ENCODE data around the gene AREL1. TPM values are rescaled to one million over a fixed set of nuclear protein-coding genes. Genes with fewer than 3 reads are reported as not detected.

The AREL1 gene
- total RNA-seq, 1 donor from 2014 or later: 16.6 TPM

GRCh38 chr14:74747237-74747636, 34.4 kb upstream of the AREL1 start:
- Histone ChIP-seq H3K27me3 (ENCODE audit: control insufficient read depth, insufficient read depth, low read length) (no peaks in the 10 kb centered on the region), H3K4me3 (ENCODE audit: low read depth, low read length) (no peak overlapping the region), H3K36me3 (ENCODE audit: control insufficient read depth, insufficient read depth, low read length) (no peaks in the 10 kb centered on the region)
- FAIRE-seq (peak; percentile 13), DNase-seq (ENCODE audit: low read depth) (no peak)
- no peak for TF ChIP-seq CTCF (IDR thresholded peaks at IDR 0.05; ENCODE audit: insufficient read depth, low read length, severe bottlenecking)

DNA sequence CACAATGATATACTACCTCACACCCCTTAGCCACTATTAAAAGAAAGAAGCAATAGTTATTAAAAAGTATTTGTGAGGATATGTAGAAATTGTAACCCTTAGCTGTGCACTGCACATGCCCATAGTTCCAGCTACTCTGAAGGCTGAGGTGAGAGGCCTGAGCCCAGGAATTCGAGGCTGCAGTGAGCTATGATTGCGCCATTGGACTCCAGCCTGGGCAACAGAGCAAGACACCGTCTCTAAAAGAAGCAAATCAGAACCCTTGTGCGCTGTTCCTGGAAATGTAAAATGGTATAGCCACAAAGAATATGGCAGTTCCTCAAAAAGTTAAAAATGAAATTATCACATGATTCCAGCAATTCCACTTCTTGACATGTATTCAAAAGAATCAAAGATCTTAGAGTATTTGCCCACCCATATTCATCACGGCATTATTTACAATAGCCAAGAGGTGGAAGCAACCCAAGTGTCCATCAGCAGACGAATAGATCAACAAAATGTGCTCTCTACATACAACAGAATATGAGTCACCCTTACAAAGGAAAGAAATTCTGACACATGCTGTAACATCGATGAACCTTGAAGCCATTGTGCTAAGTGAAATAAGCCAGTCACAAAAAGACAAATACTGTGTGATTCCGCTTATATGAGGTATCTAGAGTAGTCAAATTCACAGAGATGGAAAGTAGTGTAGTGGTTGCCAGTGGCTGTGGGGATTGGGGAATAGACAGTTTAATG, 26.6 kb upstream of the AREL1 start:
- no peak for TF ChIP-seq CTCF (IDR thresholded peaks at IDR 0.05; ENCODE audit: insufficient read depth, low read length, severe bottlenecking)
- Histone ChIP-seq H3K36me3 (ENCODE audit: control insufficient read depth, insufficient read depth, low read length) (peaks cover 1% of the 10 kb centered on the region), H3K27me3 (ENCODE audit: control insufficient read depth, insufficient read depth, low read length) (no peaks in the 10 kb centered on the region), H3K4me3 (ENCODE audit: low read depth, low read length) (no peak overlapping the region)
- FAIRE-seq: no peak
- peak; percentile 29 for DNase-seq (ENCODE audit: low read depth)

- FAIRE-seq: no peak
Observed at GRCh38 chr14:74737753-74738325, 25.0 kb upstream of the AREL1 start.

GRCh38 chr14:74735125-74735524, 22.2 kb upstream of the AREL1 start:
- Histone ChIP-seq H3K4me3 (ENCODE audit: low read depth, low read length) (no peak overlapping the region), H3K36me3 (ENCODE audit: control insufficient read depth, insufficient read depth, low read length) (peaks cover 8% of the 10 kb centered on the region), H3K27me3 (ENCODE audit: control insufficient read depth, insufficient read depth, low read length) (no peaks in the 10 kb centered on the region)
- TF ChIP-seq CTCF (IDR thresholded peaks at IDR 0.05; ENCODE audit: insufficient read depth, low read length, severe bottlenecking): no peak
- FAIRE-seq (no peak), DNase-seq (ENCODE audit: low read depth) (no peak)

More at GRCh38 chr14:74737753-74738325, 25.0 kb upstream of the AREL1 start:
- no peak for TF ChIP-seq CTCF (IDR thresholded peaks at IDR 0.05; ENCODE audit: insufficient read depth, low read length, severe bottlenecking)
- peak; percentile 12 for DNase-seq (ENCODE audit: low read depth)
- H3K4me3 ChIP-seq (ENCODE audit: low read depth, low read length): no peak overlapping the region
- H3K36me3 ChIP-seq (ENCODE audit: control insufficient read depth, insufficient read depth, low read length): peaks cover 6% of the 10 kb centered on the region
- no peaks in the 10 kb centered on the region for H3K27me3 ChIP-seq (ENCODE audit: control insufficient read depth, insufficient read depth, low read length)

- Histone ChIP-seq H3K27me3 (ENCODE audit: control insufficient read depth, insufficient read depth, low read length) (no peaks in the 10 kb centered on the region), H3K4me3 (ENCODE audit: low read depth, low read length) (no peak overlapping the region), H3K36me3 (ENCODE audit: control insufficient read depth, insufficient read depth, low read length) (peaks cover 8% of the 10 kb centered on the region)
- DNase-seq (ENCODE audit: low read depth) (no peak), FAIRE-seq (no peak)
- no peak for TF ChIP-seq CTCF (IDR thresholded peaks at IDR 0.05; ENCODE audit: insufficient read depth, low read length, severe bottlenecking)
Observed at GRCh38 chr14:74733221-74733620, 20.3 kb upstream of the AREL1 start.

All from bronchial epithelial cell (primary cell).